ENCODE data around the gene CBS. TPM values are rescaled to one million over a fixed set of nuclear protein-coding genes. Genes with fewer than 3 reads are reported as not detected.

Gene CBS
- total RNA-seq = 51.3 and 58.4 TPM in 2 replicates

DNA sequence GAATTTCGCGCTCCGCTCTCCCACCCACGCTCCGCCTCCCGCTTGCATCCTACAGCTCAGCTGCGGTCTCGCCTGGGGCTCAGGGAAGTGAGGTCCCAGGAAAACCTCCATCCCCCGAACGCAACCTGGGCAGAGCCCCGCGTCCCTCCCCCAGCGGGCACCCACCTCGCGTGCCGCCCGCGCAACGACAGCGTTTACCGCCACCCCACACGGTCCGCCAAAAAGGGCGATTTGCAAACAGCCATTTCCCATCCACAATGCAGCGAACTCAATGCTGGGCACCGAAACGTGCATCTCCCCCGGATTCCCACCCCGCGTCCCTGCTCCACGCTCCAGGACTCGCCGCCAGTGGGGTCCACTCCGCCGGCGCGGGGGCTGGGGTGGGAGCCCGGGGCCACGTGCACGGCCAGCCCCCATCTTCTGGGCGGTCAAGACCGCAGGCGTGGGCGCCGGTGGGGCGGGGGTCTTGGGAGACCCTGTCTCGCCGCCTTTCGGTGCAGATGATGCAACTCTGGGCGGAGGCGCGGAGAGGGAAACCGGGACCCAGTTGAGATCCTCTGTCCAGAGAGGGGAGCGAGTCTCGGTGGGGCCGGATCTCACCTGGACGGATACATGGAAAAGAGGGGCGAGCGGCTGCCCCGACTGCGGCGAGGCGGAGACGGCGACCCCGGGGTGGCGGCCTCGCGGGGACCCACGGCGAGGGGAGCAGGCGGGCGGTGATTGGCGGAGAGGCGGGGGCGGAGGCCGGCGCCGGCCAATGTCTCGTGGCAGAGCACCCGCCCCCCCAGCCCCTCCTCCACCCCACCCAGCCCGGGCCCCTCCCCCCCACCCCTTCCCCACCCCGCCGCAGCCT is at the start of gene CBS:
Gene CBS (minus strand): TSS at position 666 of the 853 bp plus-strand sequence. CDS start 3,642 bp downstream, outside the sequence.

DNA sequence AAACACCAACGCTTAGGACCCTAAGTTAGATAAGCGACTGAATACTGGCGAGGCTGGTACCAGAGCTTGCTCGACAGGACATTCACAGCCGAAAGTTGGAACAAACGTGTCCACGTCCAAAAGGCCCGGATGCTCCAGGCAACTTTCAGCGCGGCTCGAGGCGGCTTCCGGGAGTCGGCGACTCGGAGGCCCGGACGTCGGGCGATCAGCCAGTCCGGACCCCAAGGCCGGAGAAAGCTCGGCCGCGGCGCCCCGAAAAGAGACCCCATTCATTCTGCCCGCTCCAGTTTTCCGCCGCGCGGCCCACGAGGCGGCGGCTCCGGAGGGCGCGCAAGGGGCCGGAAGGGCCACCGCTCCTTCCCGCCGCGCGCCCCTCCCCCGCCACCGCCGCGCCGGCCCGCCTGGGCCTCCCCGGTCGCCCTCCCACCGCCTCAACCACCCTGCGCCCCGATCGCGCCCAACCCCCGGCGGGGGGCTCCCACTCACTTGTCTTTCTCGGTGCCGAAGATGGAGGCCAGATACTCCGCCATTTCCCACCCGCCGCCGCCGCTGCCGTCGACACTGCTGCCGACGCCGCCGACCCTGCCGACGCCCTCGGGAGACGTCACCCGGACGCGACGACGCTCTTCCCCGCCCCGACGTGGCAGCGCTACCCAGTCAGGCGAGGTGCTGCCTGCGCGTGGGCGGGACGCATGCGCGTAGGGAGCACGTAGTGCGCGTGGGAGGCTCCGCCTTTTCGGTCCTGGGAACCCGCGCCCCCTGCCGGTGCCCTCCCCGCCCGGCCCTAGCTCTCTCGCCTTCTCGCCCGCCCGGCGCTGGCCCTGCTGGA is 31.5 kb upstream of the CBS start, which contains the start of gene U2AF1:
Gene U2AF1 (minus strand): TSS at position 606 of the 829 bp plus-strand sequence. CDS start 76 bp downstream, at position 530.

Other genes with a start within 250 kb of the CBS start
- gene WDR4, start 196.3 kb downstream of the CBS start, total RNA-seq = 17.1 and 20.7 TPM in 2 replicates
- gene NDUFV3, start 182.5 kb downstream of the CBS start, total RNA-seq = 40.2 and 49.7 TPM in 2 replicates
- not detected in 2 replicates for gene ERVH48-1, start 150.2 kb downstream of the CBS start, total RNA-seq
- 6.4 and 12.8 TPM in 2 replicates for gene PKNOX1, start 101.3 kb downstream of the CBS start, total RNA-seq
- gene U2AF1, start 31.7 kb upstream of the CBS start, total RNA-seq = 8.4 and 9.0 TPM in 2 replicates
- gene CRYAA, start 93.2 kb upstream of the CBS start, total RNA-seq = not detected in 2 replicates

All from tracheal epithelial cell (primary cell).